OCI-LY3 (cell line): ENCODE measurements around the gene CPXM2.

Experiments used
- H2AFZ ChIP-seq: fragments of 200-600, 300-600 bp; shearing (Covaris generic); 2 replicates; pipeline ENCODE4 v1.6.0; 2014; ENCODE audit warnings: antibody characterized with exemption, low read depth, low read length
- H3K27ac ChIP-seq: fragments of 200-600, 300-600 bp; sonication (generic); 2 replicates; pipeline ENCODE4 v1.5.1; 2014; ENCODE audit warnings: mild to moderate bottlenecking, low read length, moderate library complexity, mixed read lengths
- H3K27me3 ChIP-seq: fragments of 200-600, 300-600 bp; sonication (generic); 2 replicates; pipeline ENCODE4 v1.6.1; 2014; ENCODE audit warnings: low read depth, low read length, mixed read lengths
- H3K36me3 ChIP-seq: fragments of 200-600, 300-600 bp; sonication (generic); replicated peaks from 2 replicates; pipeline ENCODE3; 2014; ENCODE audit warnings: low read depth, low read length, mixed read lengths
- H3K4me1 ChIP-seq: fragments of 300-600, 200-600 bp; sonication (generic); 2 replicates; pipeline ENCODE4 v1.6.1; 2014; ENCODE audit warnings: low read length, mixed read lengths
- H3K4me2 ChIP-seq: fragments of 200-600, 300-600 bp; sonication (generic); 2 replicates; pipeline ENCODE4 v1.6.1; 2014; ENCODE audit warnings: low read length, mixed read lengths
- H3K4me3 ChIP-seq: fragments of 300-600, 200-600 bp; sonication (generic); 2 replicates; pipeline ENCODE4 v1.5.1; 2014; ENCODE audit warnings: antibody characterized with exemption, mild to moderate bottlenecking, low read length, moderate library complexity
- H3K79me2 ChIP-seq: fragments of 300-600, 200-600 bp; shearing (Covaris generic); 2 replicates; pipeline ENCODE4 v1.6.1; 2014; ENCODE audit warnings: mild to moderate bottlenecking, low read length, mixed read lengths
- H3K9ac ChIP-seq: fragments of 300-600, 200-600 bp; shearing (Covaris generic); 2 replicates; pipeline ENCODE4 v1.6.0; 2014; ENCODE audit warnings: mild to moderate bottlenecking, low read length, moderate library complexity
- H3K9me3 ChIP-seq: fragments of 200-600, 300-600 bp; shearing (Covaris generic); 2 replicates; pipeline ENCODE4 v1.6.1; 2014; ENCODE audit warnings: low read length, mixed read lengths; ENCODE audit not compliant: insufficient read depth
- H4K20me1 ChIP-seq: fragments of 200-600, 300-600 bp; sonication (generic); 2 replicates; pipeline ENCODE4 v1.6.1; 2016; ENCODE audit warnings: low read length, mixed read lengths; ENCODE audit not compliant: insufficient read depth
- CTCF ChIP-seq: fragments of 200-600, 300-600 bp; sonication (generic); IDR thresholded peaks from 2 replicates; pipeline ENCODE4 v1.5.1; 2014; ENCODE audit warnings: antibody characterized with exemption, low read length, low read depth
- EZH2phosphoT487 ChIP-seq: fragments of 200-600 bp; shearing (Covaris generic); IDR thresholded peaks from 2 replicates; pipeline ENCODE4 v1.6.1; 2018; ENCODE audit warnings: antibody characterized with exemption, mixed run types, low read depth

The CPXM2 gene

GRCh38 chr10:123906884-123907652 lies 15.5 kb upstream of the CPXM2 start:
- Histone ChIP-seq H3K36me3 (no peaks in the 10 kb centered on the region), H3K79me2 (no peaks in the 10 kb centered on the region), H3K9ac (no peak overlapping the region), H3K4me2 (no peak overlapping the region), H3K27ac (no peak overlapping the region), H2AFZ (no peak overlapping the region), H4K20me1 (no peaks in the 10 kb centered on the region), H3K4me3 (no peak overlapping the region), H3K4me1 (no peaks in the 10 kb centered on the region), H3K9me3 (no peaks in the 10 kb centered on the region), H3K27me3 (no peaks in the 10 kb centered on the region; the same call in 1 of the 2 replicates)
- no peak for TF ChIP-seq EZH2phosphoT487
- no peak for TF ChIP-seq CTCF

GRCh38 chr10:123906296-123906695 lies 14.7 kb upstream of the CPXM2 start:
- no peaks in the 10 kb centered on the region for H3K36me3 ChIP-seq
- no peak overlapping the region for H3K4me2 ChIP-seq
- H2AFZ ChIP-seq = no peak overlapping the region
- H3K9me3 ChIP-seq = no peaks in the 10 kb centered on the region
- no peaks in the 10 kb centered on the region; the same call in 1 of the 2 replicates for H3K27me3 ChIP-seq
- H4K20me1 ChIP-seq = no peaks in the 10 kb centered on the region
- no peaks in the 10 kb centered on the region for H3K4me1 ChIP-seq
- TF ChIP-seq EZH2phosphoT487 (no peak), CTCF (no peak)
- no peak overlapping the region for H3K9ac ChIP-seq
- no peaks in the 10 kb centered on the region for H3K79me2 ChIP-seq
- no peak overlapping the region for H3K4me3 ChIP-seq
- H3K27ac ChIP-seq = no peak overlapping the region

GRCh38 chr10:123904834-123905409 lies 13.3 kb upstream of the CPXM2 start:
- H3K4me1 ChIP-seq = no peaks in the 10 kb centered on the region
- H3K36me3 ChIP-seq = no peaks in the 10 kb centered on the region
- H4K20me1 ChIP-seq = no peaks in the 10 kb centered on the region
- H3K9me3 ChIP-seq = no peaks in the 10 kb centered on the region
- no peak for TF ChIP-seq CTCF
- no peak for TF ChIP-seq EZH2phosphoT487
- no peak overlapping the region for H2AFZ ChIP-seq
- no peaks in the 10 kb centered on the region for H3K79me2 ChIP-seq
- H3K9ac ChIP-seq = no peak overlapping the region
- no peak overlapping the region for H3K4me3 ChIP-seq
- H3K27ac ChIP-seq = no peak overlapping the region
- H3K27me3 ChIP-seq = no peaks in the 10 kb centered on the region; the same call in 1 of the 2 replicates
- H3K4me2 ChIP-seq = no peak overlapping the region

DNA sequence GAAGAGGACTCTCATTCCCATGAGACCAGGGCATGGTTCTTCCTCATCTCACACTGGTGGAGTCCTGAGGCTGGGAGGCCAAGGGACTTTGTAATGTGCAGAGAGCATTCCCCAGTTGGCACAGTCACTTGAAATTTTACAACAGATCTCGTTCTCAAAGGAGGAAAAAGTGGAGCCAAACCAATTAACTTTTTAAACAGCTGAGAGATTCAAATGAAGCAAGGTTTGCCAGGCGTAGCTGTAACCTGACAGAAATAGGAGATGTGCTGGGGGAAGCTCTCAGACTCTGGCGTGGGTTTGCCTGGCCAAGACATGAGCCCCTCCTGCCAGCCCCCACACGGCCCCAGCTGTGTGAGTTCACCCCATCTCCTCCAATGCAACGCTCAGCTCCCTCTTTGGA lies 12.0 kb upstream of the CPXM2 start:
- Histone ChIP-seq H4K20me1 (no peaks in the 10 kb centered on the region), H3K36me3 (no peaks in the 10 kb centered on the region), H3K4me3 (no peak overlapping the region), H2AFZ (no peak overlapping the region), H3K9ac (no peak overlapping the region), H3K27ac (no peak overlapping the region), H3K4me2 (no peak overlapping the region), H3K79me2 (no peaks in the 10 kb centered on the region), H3K4me1 (no peaks in the 10 kb centered on the region), H3K9me3 (no peaks in the 10 kb centered on the region), H3K27me3 (no peaks in the 10 kb centered on the region; the same call in 1 of the 2 replicates)
- TF ChIP-seq EZH2phosphoT487 = no peak
- no peak for TF ChIP-seq CTCF
